Smooth muscle cell (in vitro differentiated cells): Measurements from ENCODE around the gene PCLO. TPM values are rescaled to one million over a fixed set of nuclear protein-coding genes. Genes with fewer than 3 reads are reported as not detected.

Experiments
- DNase-seq: peaks from one replicate; lab custom pipeline; 2025; ENCODE audit not compliant: unreplicated experiment; lab: John Stamatoyannopoulos, UW
- H2AFZ ChIP-seq: fragments of 200-600 bp; sonication (generic); 2 replicates; pipeline ENCODE4 v1.6.0; 2016; ENCODE audit warnings: antibody characterized with exemption, low read depth, mild to moderate bottlenecking
- H3F3A ChIP-seq: fragments of 200-600 bp; sonication (generic); 2 replicates; pipeline ENCODE4 v1.6.0; 2017; ENCODE audit warnings: antibody characterized with exemption, low read depth
- H3K27ac ChIP-seq: fragments of 200-600 bp; sonication (generic); 2 replicates; pipeline ENCODE4 v1.5.1; 2016; ENCODE audit warnings: low read depth, mild to moderate bottlenecking
- H3K27me3 ChIP-seq: fragments of 200-600 bp; sonication (generic); 2 replicates; pipeline ENCODE4 v1.6.1; 2016; ENCODE audit warnings: low read depth, mild to moderate bottlenecking
- H3K36me3 ChIP-seq: fragments of 200-600 bp; sonication (generic); 2 replicates; pipeline ENCODE4 v1.5.1; 2016; ENCODE audit warnings: low read depth
- H3K4me1 ChIP-seq: fragments of 200-600 bp; sonication (generic); 2 replicates; pipeline ENCODE4 v1.5.1; 2016; ENCODE audit warnings: low read depth
- H3K4me2 ChIP-seq: fragments of 200-600 bp; sonication (generic); 2 replicates; pipeline ENCODE4 v1.6.0; 2016; ENCODE audit warnings: mild to moderate bottlenecking
- H3K4me3 ChIP-seq: fragments of 200-600 bp; sonication (generic); 2 replicates; pipeline ENCODE4 v1.5.1; 2016; ENCODE audit warnings: mild to moderate bottlenecking
- H3K79me2 ChIP-seq: fragments of 200-600 bp; sonication (generic); 2 replicates; pipeline ENCODE4 v1.6.0; 2016; ENCODE audit warnings: low read depth, mild to moderate bottlenecking
- H3K9ac ChIP-seq: fragments of 200-600 bp; sonication (generic); 2 replicates; pipeline ENCODE4 v1.6.0; 2016; ENCODE audit warnings: low read depth
- H3K9me3 ChIP-seq: fragments of 200-600 bp; sonication (generic); replicated peaks from 2 replicates; pipeline ENCODE4 v1.5.1; 2016; ENCODE audit warnings: low read depth
- H4K20me1 ChIP-seq: fragments of 200-600 bp; sonication (generic); 2 replicates; pipeline ENCODE4 v1.6.0; 2016; ENCODE audit warnings: low read depth
- CTCF ChIP-seq: fragments of 200-600 bp; sonication (generic); IDR thresholded peaks from 2 replicates; pipeline ENCODE4 v1.5.1; 2017; ENCODE audit warnings: borderline replicate concordance, mild to moderate bottlenecking, antibody characterized with exemption; ENCODE audit not compliant: insufficient read depth, poor library complexity, severe bottlenecking
- WGBS: methylation state at CpG from one replicate; pipeline ENCODE4 v1.1.7; 2016; ENCODE audit warnings: low lambda C conversion rate; 5-methylcytosine and 5-hydroxymethylcytosine counted together
- polyA plus RNA-seq: library from polyadenylated mRNA; unstranded; fragments of >200 nt; fragmentation: Nextera tagmentation; extraction: Ambion mirVana; gene quantifications from 2 replicates; pipeline ENCODE4 v1.2.1, GENCODE V29; 2016
- total RNA-seq: library from RNA; depleted of rRNA; stranded (reverse); fragments of >200 nt; gene quantifications from 2 replicates; pipeline ENCODE4 v1.2.3, GENCODE V29; 2014

The PCLO gene
- total and polyA plus RNA-seq, 2 experiments from 2014 or later: 0.42 to 1.9 TPM

DNA sequence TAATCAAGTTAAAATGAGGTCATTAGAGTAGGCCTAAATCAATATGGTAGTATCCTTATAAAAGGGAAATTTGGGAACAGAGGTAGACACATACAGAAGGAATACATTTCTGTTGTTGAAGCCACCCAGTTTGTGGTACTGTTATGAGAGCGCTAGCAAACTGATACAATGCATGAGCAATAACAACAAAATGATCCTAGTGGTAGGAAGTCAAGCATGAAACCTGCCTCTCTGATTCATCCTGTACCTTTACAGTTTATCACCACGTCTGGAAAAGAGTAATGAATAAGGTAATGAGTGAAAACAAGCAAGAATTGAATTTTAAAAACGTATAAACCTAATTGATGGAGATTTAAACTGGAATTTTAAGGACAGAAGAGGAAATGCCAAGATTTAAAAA, 217.2 kb downstream of the PCLO start:
- H3K4me1 ChIP-seq: no peaks in the 10 kb centered on the region
- no peak overlapping the region for H2AFZ ChIP-seq
- H3K9me3 ChIP-seq: no peaks in the 10 kb centered on the region
- H3K27ac ChIP-seq: no peak overlapping the region
- no peaks in the 10 kb centered on the region for H3K27me3 ChIP-seq
- no peaks in the 10 kb centered on the region for H3F3A ChIP-seq
- H3K9ac ChIP-seq: no peak overlapping the region
- no peaks in the 10 kb centered on the region for H3K36me3 ChIP-seq
- no peak overlapping the region for H3K4me3 ChIP-seq
- H3K4me2 ChIP-seq: no peak overlapping the region
- no peak for TF ChIP-seq CTCF
- no peak for DNase-seq
- no peaks in the 10 kb centered on the region for H4K20me1 ChIP-seq
- H3K79me2 ChIP-seq: no peaks in the 10 kb centered on the region
- 88% methylated on average over 3 of the region's 3 CpGs for WGBS

GRCh38 chr7:82945056-82945455, 217.6 kb downstream of the PCLO start:
- no peak for DNase-seq
- Histone ChIP-seq H3K4me3 (no peak overlapping the region), H3K36me3 (no peaks in the 10 kb centered on the region), H3F3A (no peaks in the 10 kb centered on the region), H3K27ac (no peak overlapping the region), H3K4me1 (no peaks in the 10 kb centered on the region), H4K20me1 (no peaks in the 10 kb centered on the region), H3K27me3 (no peaks in the 10 kb centered on the region), H3K4me2 (no peak overlapping the region), H3K9ac (no peak overlapping the region), H2AFZ (no peak overlapping the region), H3K79me2 (no peaks in the 10 kb centered on the region), H3K9me3 (no peaks in the 10 kb centered on the region)
- WGBS: 90% methylated on average over 4 of the region's 4 CpGs
- TF ChIP-seq CTCF: no peak

- Histone ChIP-seq H3K79me2 (no peaks in the 10 kb centered on the region), H3K4me2 (no peak overlapping the region), H3K9ac (no peak overlapping the region), H3K4me3 (no peak overlapping the region), H4K20me1 (no peaks in the 10 kb centered on the region), H3K9me3 (no peaks in the 10 kb centered on the region), H3K27ac (no peak overlapping the region), H3K27me3 (no peaks in the 10 kb centered on the region), H3K36me3 (no peaks in the 10 kb centered on the region), H3K4me1 (no peaks in the 10 kb centered on the region), H2AFZ (no peak overlapping the region), H3F3A (no peaks in the 10 kb centered on the region)
- TF ChIP-seq CTCF: no peak
- no peak for DNase-seq
- WGBS: 88% methylated on average over 1 of the region's 1 CpG
Measured at GRCh38 chr7:82932516-82932915, 230.2 kb downstream of the PCLO start.

DNA sequence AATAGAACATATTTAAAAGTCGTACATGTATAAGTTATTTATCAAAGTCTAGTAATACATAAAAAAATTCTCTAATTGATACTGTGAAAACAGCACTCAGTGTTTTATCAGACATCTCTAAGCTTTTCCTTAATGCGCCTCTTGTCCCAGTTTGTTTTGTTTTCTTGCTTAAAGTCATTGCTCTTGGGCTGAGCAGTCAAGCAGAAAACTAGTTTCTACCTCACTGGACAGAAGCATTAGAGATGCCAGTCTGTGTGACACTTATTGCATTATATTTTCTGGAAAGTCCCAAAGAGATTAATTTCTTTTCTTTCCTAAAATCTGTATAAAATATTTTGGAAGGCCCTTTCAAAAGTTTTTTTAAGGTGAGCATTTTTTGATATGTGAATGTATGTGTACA, 236.2 kb downstream of the PCLO start:
- no peaks in the 10 kb centered on the region for H3K79me2 ChIP-seq
- H3K27ac ChIP-seq: no peak overlapping the region
- no peak overlapping the region for H3K9ac ChIP-seq
- H4K20me1 ChIP-seq: no peaks in the 10 kb centered on the region
- H3K36me3 ChIP-seq: no peaks in the 10 kb centered on the region
- TF ChIP-seq CTCF: no peak
- no peaks in the 10 kb centered on the region for H3K27me3 ChIP-seq
- no peak overlapping the region for H2AFZ ChIP-seq
- no peaks in the 10 kb centered on the region for H3K9me3 ChIP-seq
- no peak overlapping the region for H3K4me2 ChIP-seq
- DNase-seq: no peak
- H3F3A ChIP-seq: no peaks in the 10 kb centered on the region
- 89% methylated on average over 2 of the region's 2 CpGs for WGBS
- no peak overlapping the region for H3K4me3 ChIP-seq
- H3K4me1 ChIP-seq: no peaks in the 10 kb centered on the region
